ENCODE measurements around the gene XKR3. TPM values are rescaled to one million over a fixed set of nuclear protein-coding genes. Genes with fewer than 3 reads are reported as not detected.

Gene XKR3
- polyA plus RNA-seq, 3 donors, result 0.07 TPM; not detected in 2

- Histone ChIP-seq H3K9ac (ENCODE audit: insufficient read depth, low read length, poor library complexity, severe bottlenecking) (no peak overlapping the region), H3K4me1 (ENCODE audit: control insufficient read depth in 1 of 2, insufficient read depth in 2 of 2, low read length in 2 of 2) (peaks cover 16 to 23% of the 10 kb centered on the region in 2 donors), H3K27me3 (ENCODE audit: control insufficient read depth in 2 of 2, insufficient read depth in 2 of 2, low read length in 2 of 2) (no peaks in the 10 kb centered on the region), H3K79me2 (ENCODE audit: insufficient read depth, low read length) (no peaks in the 10 kb centered on the region), H4K20me1 (ENCODE audit: insufficient read depth, low read length) (no peaks in the 10 kb centered on the region), H3K9me3 (replicated peaks in 1 of 2; ENCODE audit: control insufficient read depth in 1 of 2, insufficient read depth in 1 of 2, low read length in 2 of 2) (no peaks in the 10 kb centered on the region), H3K36me3 (replicated peaks in 1 of 2; ENCODE audit: control insufficient read depth in 1 of 2, insufficient read depth in 2 of 2, low read length in 2 of 2) (no peaks in the 10 kb centered on the region), H3K4me3 (replicated peaks in 1 of 3; ENCODE audit: low read depth in 2 of 3, low read length in 3 of 3) (no peak overlapping the region), H3K27ac (ENCODE audit: low read depth in 1 of 2, low read length in 2 of 2) (no peak overlapping the region), H3K4me2 (replicated peaks; ENCODE audit: extremely low read depth, low read length, poor library complexity, severe bottlenecking) (no peak overlapping the region), H2AFZ (ENCODE audit: insufficient read depth, low read depth, low read length, poor library complexity, severe bottlenecking) (no peak overlapping the region)
- intact Hi-C loops (cut with micrococcal nuclease), result no loop called here
- peaks cover 0 to 3% (median 0%) of the 10 kb centered on the region in 3 donors for H3K27me3 Mint-ChIP-seq (ENCODE audit: low read depth in 3 of 3)
- H3K4me1 Mint-ChIP-seq, result peaks cover 30% of the 10 kb centered on the region
- TF ChIP-seq, protein P1, sequence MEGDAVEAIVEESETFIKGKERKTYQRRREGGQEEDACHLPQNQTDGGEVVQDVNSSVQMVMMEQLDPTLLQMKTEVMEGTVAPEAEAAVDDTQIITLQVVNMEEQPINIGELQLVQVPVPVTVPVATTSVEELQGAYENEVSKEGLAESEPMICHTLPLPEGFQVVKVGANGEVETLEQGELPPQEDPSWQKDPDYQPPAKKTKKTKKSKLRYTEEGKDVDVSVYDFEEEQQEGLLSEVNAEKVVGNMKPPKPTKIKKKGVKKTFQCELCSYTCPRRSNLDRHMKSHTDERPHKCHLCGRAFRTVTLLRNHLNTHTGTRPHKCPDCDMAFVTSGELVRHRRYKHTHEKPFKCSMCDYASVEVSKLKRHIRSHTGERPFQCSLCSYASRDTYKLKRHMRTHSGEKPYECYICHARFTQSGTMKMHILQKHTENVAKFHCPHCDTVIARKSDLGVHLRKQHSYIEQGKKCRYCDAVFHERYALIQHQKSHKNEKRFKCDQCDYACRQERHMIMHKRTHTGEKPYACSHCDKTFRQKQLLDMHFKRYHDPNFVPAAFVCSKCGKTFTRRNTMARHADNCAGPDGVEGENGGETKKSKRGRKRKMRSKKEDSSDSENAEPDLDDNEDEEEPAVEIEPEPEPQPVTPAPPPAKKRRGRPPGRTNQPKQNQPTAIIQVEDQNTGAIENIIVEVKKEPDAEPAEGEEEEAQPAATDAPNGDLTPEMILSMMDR (IDR thresholded peaks at IDR 0.05), result no peak
- H3K27ac Mint-ChIP-seq, result no peak overlapping the region
- no peak for DNase-seq
- no peak overlapping the region for H3K4me3 Mint-ChIP-seq
- no peaks in the 10 kb centered on the region for H3K9me3 Mint-ChIP-seq
- H3K36me3 Mint-ChIP-seq, result no peaks in the 10 kb centered on the region
- no CpG with 5 or more reads among the region's 5 CpGs for WGBS (ENCODE audit: insufficient coverage)
Measured at GRCh38 chr22:16831257-16831656, 6.0 kb upstream of the XKR3 start.

GRCh38 chr22:16829985-16830384, 4.8 kb upstream of the XKR3 start:
- H2AFZ ChIP-seq (ENCODE audit: insufficient read depth, low read depth, low read length, poor library complexity, severe bottlenecking), result no peak overlapping the region
- DNase-seq, result no peak
- intact Hi-C loops (cut with micrococcal nuclease), result loop anchor here in 1 of 2 donors (5.0 to 10.0 kb wide), 2 partner anchors 108 to 325 kb away; partner anchors contain the start of gene HDHD5
- no peak overlapping the region for H3K27ac Mint-ChIP-seq
- TF ChIP-seq, protein P1 (IDR thresholded peaks at IDR 0.05), result no peak
- H3K27me3 Mint-ChIP-seq (ENCODE audit: low read depth in 3 of 3), result peaks cover 0 to 3% (median 0%) of the 10 kb centered on the region in 3 donors
- no peaks in the 10 kb centered on the region for H4K20me1 ChIP-seq (ENCODE audit: insufficient read depth, low read length)
- H3K9ac ChIP-seq (ENCODE audit: insufficient read depth, low read length, poor library complexity, severe bottlenecking), result no peak overlapping the region
- H3K4me3 ChIP-seq (replicated peaks in 1 of 3; ENCODE audit: low read depth in 2 of 3, low read length in 3 of 3), result no peak overlapping the region
- H3K4me2 ChIP-seq (replicated peaks; ENCODE audit: extremely low read depth, low read length, poor library complexity, severe bottlenecking), result no peak overlapping the region
- H3K9me3 Mint-ChIP-seq, result no peaks in the 10 kb centered on the region
- H3K79me2 ChIP-seq (ENCODE audit: insufficient read depth, low read length), result no peaks in the 10 kb centered on the region
- no peak overlapping the region for H3K27ac ChIP-seq (ENCODE audit: low read depth in 1 of 2, low read length in 2 of 2)
- H3K27me3 ChIP-seq (ENCODE audit: control insufficient read depth in 2 of 2, insufficient read depth in 2 of 2, low read length in 2 of 2), result no peaks in the 10 kb centered on the region
- H3K36me3 ChIP-seq (replicated peaks in 1 of 2; ENCODE audit: control insufficient read depth in 1 of 2, insufficient read depth in 2 of 2, low read length in 2 of 2), result no peaks in the 10 kb centered on the region
- H3K4me3 Mint-ChIP-seq, result no peak overlapping the region
- no peaks in the 10 kb centered on the region for H3K36me3 Mint-ChIP-seq
- no peaks in the 10 kb centered on the region for H3K9me3 ChIP-seq (replicated peaks in 1 of 2; ENCODE audit: control insufficient read depth in 1 of 2, insufficient read depth in 1 of 2, low read length in 2 of 2)
- WGBS (ENCODE audit: insufficient coverage), result no CpG with 5 or more reads among the region's 3 CpGs
- H3K4me1 Mint-ChIP-seq, result peaks cover 32% of the 10 kb centered on the region
- peaks cover 18 to 26% of the 10 kb centered on the region in 2 donors for H3K4me1 ChIP-seq (ENCODE audit: control insufficient read depth in 1 of 2, insufficient read depth in 2 of 2, low read length in 2 of 2)
